ENCODE measurements around the gene ARSB.
"Not testable (repeated sequence)": the region's sequence is repeated elsewhere in the genome, so short reads cannot be mapped to it uniquely, and the experiment has no call there.

ARSB gene

GRCh38 chr5:78771260-78772205, 213.6 kb downstream of the ARSB start:
- no peak for DNase-seq

- no peak for DNase-seq
Observed at GRCh38 chr5:78768781-78769380, 216.2 kb downstream of the ARSB start.

GRCh38 chr5:78766412-78766762, 218.7 kb downstream of the ARSB start:
- DNase-seq = no peak

- no peak for DNase-seq
Observed at GRCh38 chr5:78765756-78766411, 219.2 kb downstream of the ARSB start.

GRCh38 chr5:78765116-78765515, 220.0 kb downstream of the ARSB start:
- DNase-seq = no peak

- no peak for DNase-seq
Observed at GRCh38 chr5:78763659-78764189, 221.4 kb downstream of the ARSB start.

- DNase-seq = not testable (repeated sequence)
Observed at GRCh38 chr5:78762743-78763142, 222.4 kb downstream of the ARSB start.

GRCh38 chr5:78761840-78762239, 223.3 kb downstream of the ARSB start:
- no peak for DNase-seq

GRCh38 chr5:78760770-78761169, 224.3 kb downstream of the ARSB start:
- DNase-seq = no peak

- no peak for DNase-seq
Observed at GRCh38 chr5:78760366-78760765, 224.7 kb downstream of the ARSB start.

GRCh38 chr5:78758169-78758839, 226.8 kb downstream of the ARSB start:
- no peak for DNase-seq

- DNase-seq = no peak
Observed at GRCh38 chr5:78757269-78758053, 227.6 kb downstream of the ARSB start.

- no peak for DNase-seq
Observed at GRCh38 chr5:78756858-78757257, 228.3 kb downstream of the ARSB start.

- DNase-seq = no peak
Observed at GRCh38 chr5:78755822-78756429, 229.2 kb downstream of the ARSB start.

- no peak for DNase-seq
Observed at GRCh38 chr5:78754655-78755054, 230.5 kb downstream of the ARSB start.

- DNase-seq = no peak
Observed at GRCh38 chr5:78753093-78753531, 232.0 kb downstream of the ARSB start.

- DNase-seq = no peak
Observed at GRCh38 chr5:78751872-78752271, 233.2 kb downstream of the ARSB start.

- no peak for DNase-seq
Observed at GRCh38 chr5:78750281-78750680, 234.8 kb downstream of the ARSB start.

GRCh38 chr5:78747705-78748359, 237.3 kb downstream of the ARSB start:
- DNase-seq = no peak

- DNase-seq = no peak
Observed at GRCh38 chr5:78747055-78747454, 238.1 kb downstream of the ARSB start.

Measured in CD4-positive, alpha-beta T cell treated with Interleukin-6 for 4 hours (primary cell).